ENCODE measurements around the gene DBET. TPM values are rescaled to one million over a fixed set of nuclear protein-coding genes. Genes with fewer than 3 reads are reported as not detected.
"Not testable (repeated sequence)": the region's sequence is repeated elsewhere in the genome, so short reads cannot be mapped to it uniquely, and the experiment has no call there.

Gene DBET
- under 1 TPM in 1 of 10 donors, not detected in 9; 0.06 TPM for polyA plus RNA-seq (ENCODE audit: insufficient read length in 10 of 10)
- long read RNA-seq, donor 1 = 0 reads
- long read RNA-seq, donor 2 = 0 reads
- long read RNA-seq, donor 3 = 0 reads
- long read RNA-seq, donor 4 = 0 reads
- long read RNA-seq, donor 5 = 0 reads
- long read RNA-seq, donor 6 = 0 reads
- long read RNA-seq, donor 7 = 0 reads
- long read RNA-seq, donor 8 = 0 reads
- long read RNA-seq, donor 9 = 0 reads

DNA sequence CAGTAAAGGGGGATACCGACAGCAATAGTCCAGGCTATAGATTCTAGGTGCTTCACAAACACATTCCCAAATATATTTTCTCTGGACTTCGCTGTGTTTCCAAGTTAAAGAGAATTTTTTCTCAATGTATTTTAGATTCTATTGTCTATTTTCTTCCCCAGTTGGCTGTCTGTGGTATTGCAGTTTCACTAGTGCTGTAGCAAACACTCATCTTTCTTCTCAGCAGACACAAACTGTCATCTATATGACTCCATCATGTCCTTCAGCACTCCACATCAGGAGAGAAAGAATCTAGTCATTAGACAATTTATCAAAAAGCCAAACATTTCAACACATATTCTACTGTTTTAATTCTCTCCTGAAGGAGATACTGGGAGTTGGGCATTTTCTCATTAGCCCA is at the start of gene DBET:
Gene DBET, plus strand, starts transcription at position 161 of the 400 bp plus-strand sequence.
- not testable (repeated sequence) for DNase-seq

DNA sequence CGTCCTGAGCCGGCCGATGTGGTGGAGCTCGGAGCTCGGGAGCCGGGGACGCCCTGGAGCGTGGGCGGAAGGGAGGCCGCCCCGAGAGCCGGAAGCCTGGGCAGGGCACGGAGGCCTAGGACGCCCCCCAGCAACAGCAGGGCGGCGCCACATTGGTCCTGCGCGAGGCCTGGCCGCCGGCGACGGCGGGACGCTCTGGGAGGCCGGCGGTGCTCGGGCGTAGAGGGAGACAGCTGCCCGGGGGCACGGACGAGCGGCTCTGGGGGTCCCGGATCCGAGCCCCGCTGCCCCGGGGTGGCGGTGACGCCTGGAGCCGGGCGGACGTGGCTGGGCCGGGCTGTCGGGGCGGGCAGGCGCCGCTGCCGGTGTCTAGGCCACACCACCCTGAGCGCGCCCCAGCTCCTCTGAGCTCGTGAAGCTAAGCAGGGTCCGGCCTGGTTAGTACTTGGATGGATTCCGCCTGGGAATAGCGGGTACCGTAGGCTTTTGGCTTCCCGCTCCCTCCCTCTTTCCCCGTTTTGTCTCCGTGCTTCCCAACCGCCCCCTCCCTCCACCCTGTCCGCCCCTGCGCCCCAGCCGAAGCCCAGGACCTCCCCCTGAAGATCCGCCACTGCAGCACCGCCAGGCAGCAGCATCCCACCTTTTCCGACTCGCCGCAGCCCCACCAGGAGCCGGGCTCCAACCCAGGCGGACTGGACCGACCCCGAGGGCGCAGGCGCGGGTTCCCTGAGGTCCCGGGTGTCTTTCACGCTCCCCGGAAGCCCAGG is 49.3 kb upstream of the DBET start:
- DNase-seq = peak in 1 of 3 donors; percentile 16

DNA sequence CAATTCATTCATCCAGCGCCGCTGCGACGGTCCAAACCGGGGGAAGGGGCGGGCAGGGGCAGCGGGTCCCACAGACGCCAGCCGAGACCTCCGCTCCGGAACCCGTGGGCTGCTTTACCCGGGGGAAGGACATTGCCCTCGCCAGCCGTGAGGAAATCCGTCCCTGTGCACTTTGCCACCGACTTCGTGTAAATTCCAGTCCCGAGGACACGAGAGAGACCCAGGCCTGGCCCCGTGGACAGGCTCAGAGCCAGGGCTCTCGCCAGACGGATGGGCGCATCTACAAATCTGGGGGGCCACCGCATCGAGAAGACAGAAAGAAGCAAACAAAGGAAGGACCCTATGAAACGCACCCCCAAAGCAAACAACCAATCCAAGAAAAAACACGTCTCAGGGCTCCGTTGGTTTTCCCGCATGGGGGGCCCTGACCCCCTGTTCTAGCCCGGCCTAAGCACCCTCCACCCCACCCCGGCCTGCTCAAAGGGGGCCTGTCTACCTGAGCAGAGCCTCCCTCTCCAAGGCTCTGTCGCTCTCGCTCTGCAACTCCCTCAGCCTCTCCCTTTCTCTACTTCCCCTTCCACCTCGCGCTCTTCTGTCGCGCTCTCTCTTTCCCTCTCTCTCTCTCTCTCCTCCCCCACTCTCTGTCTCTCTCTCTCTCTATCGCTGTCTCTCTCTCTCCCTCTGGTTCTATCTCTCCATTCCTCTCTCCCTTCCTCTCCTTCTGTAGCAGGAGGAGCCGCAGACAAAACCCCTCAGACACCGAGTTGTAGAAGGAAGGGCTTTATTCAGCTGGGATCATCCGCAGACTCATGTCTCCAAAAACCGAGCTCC is 48.5 kb upstream of the DBET start:
- peak in 1 of 3 donors; percentile 1 for DNase-seq

DNA sequence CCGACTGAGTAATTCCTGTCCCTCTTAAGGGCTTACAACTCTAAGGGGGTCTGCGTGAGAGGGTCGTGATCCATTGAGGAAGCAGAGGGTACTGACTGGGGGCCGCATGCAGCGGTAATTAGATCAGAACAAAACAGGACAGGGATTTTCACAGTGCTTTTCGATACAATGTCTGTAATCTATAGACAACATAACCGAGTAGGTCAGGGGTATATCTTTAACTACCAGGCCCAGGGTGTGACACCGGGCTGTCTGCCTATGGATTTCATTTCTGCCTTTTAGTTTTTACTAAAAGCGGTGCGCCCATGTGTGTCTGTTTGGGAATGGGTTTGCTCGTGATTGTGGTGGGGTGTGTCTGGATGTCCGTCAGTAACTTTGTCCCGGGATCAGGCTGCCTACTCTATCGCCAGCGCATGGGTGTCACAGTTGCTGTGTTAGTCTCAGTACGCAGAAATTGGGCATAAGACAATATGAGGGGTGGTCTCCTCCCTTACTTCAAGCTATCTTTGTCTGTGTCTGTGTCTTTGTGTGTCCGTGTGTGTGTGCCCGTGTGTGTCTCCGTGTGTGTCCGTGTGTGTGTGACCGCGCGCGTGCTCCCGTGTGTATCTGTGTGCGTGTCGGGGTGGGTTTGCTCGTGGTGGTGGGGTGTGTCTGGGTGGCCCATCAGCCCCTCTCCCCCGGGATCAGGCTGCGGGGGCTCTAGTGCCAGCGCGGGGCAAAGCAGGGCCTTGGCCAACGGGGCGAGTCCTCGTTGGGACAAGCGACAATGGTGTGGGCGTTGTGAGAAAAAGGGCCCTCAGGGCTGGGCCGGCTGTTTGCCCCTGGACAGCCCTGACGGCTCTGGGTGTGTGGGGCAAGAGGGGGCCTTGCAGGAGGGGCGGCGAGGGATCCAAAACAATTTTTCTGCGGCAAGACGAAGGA is 47.7 kb upstream of the DBET start:
- DNase-seq = peak in 1 of 3 donors; percentile 1

DNA sequence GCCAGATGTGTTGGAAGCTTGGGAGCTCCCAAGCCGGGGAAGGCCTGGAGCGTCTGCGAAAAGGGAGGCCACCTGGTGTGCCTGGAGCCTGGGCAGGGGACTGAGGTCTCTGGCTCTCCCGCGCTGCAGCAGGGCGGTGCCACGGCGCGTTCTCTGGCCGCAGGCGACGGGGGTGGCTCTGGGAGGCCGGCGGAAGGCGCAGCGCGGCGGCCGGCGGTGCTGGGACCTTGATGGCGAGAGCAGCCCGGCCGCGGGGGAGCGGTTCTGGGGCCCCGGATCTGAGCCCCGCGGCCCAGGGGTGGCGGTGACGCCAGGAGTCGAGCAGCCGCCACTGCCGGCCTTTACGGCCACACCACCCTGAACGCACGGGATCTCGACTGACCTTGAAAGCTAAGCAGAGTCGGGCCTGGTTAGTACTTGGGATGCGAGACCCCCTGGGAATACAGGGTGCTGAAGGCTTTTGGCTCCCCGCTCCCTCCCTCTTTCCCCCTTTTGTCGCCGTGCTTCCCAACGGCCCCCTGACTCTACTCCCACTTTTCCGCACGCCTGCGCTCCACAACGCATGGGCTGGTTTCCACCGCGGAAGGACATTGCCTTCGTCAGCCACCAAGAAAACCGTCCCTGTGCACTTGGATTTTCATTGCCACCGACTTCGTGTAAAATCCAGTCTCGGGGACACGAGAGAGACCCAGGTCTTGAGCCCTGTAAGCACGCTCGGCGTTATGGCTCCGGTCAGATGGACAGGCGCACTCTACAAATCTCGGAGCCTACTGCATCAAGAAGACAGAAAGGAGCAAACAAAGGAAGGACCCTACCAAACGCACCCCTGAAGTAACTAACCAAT is 46.7 kb upstream of the DBET start:
- peak in 1 of 3 donors; percentile 11 for DNase-seq

DNA sequence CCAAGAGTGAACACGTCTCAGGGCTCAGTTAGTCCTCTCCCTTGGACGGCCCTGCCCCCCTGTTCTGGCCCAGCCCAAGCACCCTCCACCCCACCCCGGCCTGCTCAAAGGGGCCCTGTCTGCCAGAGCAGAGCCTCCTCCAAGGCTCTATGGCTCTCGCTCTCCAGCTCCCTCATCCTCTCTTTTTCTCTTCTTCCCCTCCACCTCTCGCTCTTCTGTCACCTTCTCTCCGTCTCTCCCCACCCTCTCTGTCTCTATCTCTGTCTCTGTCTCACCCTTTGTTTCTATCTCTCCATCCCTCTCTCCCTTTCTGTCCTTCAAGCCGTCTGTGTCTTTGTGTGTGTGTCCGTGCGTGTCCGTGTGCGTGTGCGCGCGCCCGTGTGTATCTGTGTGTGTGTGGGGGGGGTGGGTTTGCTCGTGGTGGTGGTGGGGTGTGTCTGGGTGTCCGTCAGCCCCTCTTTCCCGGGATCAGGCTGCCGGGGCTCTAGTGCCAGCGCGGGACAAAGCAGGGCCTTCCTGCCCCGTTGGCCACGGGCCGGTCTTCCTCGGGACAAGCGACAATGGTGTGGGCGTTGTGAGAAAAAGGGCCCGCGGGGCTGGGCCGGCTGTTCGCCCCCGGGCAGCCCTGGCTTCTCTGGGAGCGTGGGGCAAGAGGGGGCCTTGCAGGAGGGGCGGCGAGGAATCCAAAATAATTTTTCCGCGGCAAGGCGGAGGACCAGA is 45.9 kb upstream of the DBET start:
- DNase-seq = peak in 1 of 3 donors; percentile 1

DNA sequence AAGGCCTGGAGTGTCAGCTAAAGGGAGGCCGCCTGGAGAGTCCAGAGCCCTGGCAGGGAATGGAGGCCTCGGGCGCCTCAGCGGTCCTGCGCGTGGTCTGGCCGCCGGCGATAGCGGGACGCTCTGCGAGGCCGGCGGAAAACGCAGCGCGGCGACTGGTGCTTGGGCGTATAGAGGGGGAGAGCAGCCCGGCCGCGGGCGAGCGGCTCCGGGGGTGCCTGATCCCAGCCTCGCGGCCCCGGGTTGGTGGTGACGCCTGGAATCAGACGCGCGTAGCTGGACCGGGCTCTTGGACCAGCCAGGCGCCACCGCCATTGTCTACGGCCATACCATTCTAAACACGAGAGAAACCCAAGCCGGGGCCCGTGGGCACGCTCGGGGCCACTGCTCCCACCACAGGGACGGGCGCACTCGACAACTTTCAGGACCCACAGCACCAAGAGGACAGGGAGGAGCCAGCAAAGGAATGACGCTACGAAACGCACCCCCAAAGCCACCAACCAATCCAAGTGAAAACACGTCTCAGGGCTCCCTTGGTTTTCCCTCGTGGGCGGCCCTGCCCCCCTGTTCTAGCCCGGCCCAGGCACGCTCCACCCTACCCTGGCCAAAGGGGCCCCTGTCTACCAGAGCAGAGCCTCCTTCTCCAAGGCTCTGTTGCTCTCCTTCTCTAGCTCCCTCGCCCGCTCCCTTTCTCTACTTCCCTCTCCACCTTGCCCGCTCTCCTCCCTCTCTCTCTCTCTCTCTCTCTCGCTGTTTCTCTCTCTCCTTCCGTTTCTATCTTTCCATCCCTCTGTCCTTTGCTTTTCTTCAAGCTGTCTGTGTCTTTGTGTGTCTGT is 45.1 kb upstream of the DBET start:
- DNase-seq = peak in 1 of 3 donors; percentile 2

DNA sequence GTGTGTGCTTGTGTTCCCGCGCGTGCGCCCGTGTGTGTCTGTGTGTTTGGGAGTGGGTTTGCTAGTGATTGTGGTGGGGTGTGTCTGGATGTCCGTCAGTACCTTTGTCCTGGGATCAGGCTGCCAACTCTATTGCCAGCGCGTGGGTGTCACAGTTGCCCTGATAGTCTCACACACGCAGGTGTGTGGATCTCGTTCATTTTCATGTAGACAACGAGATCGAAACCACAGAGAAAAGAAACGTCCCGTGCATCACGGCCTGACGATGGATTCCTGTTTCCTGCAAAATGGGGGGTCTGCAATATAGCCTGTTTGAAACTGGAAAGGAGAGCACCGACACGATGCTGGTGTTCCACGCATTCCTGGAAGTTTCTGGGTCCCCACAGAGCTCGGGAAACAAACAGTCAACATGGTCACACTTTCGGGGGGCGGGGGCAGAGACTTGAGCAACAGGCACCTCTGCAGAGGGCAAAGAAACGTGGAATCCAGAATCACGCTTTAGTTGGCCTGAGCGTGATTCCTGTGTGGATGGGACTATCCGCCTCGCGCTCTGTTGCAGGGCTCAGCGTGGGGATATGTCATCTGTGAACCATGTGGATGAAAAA is 44.3 kb upstream of the DBET start:
- peak in 1 of 3 donors; percentile 2 for DNase-seq

DNA sequence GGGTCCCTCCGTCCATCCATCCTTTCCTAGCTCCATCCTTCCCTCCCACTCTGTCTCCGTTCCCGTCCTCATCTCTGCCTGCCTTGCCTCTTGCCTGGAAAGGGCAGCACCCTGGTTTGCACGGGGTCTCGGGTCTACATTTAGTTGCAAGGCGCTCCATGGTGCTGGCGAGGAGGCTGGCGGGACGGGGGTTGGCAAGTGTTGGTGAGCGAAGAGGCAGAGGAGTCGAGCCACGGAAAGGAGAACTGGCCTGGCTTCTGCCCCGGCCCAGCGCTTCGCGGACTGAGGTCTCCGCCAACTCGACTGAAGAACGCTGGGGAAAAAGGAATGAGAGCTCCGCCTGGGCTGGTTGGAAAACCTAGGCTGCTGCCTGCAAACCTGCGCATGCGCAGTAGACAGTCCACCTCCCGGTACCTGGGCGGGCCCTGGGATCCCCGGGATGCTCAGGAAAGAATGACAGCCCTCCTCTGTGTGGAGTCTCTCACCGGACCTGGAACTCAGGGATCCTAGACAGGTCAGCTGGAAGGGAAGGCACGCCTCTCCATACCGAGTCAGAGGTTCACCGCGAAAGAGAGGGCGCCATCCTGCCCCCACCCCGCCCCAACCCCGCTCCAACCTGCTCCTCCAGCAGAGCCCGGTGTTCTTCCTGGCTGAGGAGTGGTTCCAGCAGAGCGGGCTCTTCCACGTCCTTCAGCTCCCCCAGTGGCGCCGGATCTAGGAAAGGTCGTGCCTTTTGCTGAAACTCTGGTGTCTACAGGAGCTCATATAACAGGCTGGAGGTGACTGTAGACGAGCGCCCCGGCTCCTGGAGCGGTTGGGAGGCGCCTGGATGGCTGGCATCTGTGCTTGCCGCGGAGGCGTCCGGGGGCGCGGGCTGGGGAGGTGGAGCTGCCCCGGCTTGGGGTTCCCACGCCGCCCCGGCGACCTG is 43.2 kb upstream of the DBET start:
- peak in 2 of 3 donors; percentile 40 to 53 for DNase-seq

DNA sequence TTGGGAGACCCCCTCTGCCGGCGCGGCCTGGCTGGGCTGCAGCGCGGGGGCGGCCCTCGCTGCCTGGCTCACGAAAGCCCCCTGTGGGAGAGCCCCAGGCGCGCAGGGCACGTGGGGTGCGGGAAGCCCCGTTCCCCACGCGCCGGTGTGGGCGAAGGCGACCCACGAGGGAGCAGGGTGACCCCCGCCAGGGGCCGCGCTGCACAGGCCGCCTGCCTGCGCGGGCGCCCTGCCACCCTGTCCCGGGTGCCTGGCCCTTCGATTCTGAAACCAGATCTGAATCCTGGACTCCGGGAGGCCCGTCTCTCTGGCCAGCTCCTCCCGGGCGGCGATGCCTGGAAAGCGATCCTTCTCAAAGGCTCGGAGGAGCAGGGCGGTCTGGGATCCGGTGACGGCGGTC is 42.3 kb upstream of the DBET start:
- DNase-seq = not testable (repeated sequence)

DNA sequence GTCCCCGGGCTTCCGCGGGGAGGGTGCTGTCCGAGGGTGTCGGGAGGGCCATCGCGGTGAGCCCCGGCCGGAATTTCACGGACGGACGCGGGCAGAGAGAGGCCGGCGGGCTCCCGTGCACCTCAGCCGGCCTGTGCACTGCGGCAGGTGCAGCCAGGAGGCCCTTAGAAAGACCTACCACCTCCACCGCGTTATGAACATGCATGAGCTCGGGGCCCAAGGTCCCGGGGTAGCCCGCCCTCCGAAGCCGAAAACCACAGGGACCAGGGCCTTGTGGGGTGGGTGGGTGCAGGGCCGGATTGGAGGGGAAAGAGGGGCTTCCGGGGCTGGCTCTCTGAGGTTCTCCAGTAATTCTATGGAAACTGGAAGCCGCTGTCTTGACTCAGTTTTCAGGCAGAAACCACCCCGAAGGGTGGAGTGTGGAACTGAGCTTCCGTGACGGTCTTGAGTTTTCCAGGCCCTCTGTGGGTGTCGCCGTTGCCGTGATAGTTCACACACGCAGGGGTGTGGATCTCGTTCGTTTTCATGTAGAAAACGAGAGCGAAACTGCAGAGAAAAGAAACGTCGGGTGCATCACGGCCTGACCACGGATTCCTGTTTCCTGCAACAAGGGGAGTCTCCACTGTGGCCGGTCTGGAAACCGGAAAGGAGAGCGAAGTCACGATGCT is 41.6 kb upstream of the DBET start:
- peak in 1 of 3 donors; percentile 16 for DNase-seq

DNA sequence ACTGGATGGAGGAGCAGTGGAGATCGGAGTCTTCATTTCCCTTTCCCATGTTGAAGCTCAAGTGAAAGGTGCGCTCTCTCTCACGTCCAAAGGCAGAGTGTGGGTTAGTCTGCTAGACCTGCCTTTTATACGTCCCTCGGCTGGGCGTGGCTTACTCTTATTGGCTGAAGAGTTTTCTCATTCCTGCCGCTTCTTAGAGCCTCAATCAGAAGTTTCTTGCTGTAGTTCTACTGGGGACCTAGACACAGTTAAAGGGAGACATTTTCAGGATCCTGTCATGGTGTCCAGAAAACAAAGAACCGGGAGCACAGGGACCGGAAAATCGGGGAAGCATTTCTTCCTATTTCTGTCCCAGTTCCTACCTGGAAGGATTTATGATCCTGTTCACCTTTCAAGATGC is 37.1 kb upstream of the DBET start, which contains the start of gene FRG2:
Gene FRG2, minus strand, starts transcription at position 101 of the 400 bp plus-strand sequence. Its CDS starts 52 bp downstream, at position 49.
- DNase-seq = not testable (repeated sequence)

DNA sequence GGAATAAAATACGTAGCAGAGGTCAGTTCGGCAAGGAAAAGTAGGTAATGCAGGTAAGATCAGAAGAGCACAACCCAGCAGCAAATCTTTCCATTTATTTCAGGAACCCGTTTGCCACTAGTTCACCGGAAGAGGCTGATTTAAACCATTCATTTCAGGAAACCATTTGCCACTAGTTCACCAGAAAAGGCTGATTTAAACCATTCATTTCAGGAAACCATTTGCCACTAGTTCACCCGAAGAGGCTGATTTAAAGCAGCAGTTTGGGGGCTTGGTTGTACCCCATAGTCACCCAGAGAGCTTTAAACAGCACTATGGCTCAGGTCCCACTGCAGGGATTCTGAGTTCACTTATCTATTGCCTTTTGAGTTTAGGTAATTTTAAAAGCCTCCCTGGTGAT is 33.0 kb upstream of the DBET start:
- DNase-seq = not testable (repeated sequence)

DNA sequence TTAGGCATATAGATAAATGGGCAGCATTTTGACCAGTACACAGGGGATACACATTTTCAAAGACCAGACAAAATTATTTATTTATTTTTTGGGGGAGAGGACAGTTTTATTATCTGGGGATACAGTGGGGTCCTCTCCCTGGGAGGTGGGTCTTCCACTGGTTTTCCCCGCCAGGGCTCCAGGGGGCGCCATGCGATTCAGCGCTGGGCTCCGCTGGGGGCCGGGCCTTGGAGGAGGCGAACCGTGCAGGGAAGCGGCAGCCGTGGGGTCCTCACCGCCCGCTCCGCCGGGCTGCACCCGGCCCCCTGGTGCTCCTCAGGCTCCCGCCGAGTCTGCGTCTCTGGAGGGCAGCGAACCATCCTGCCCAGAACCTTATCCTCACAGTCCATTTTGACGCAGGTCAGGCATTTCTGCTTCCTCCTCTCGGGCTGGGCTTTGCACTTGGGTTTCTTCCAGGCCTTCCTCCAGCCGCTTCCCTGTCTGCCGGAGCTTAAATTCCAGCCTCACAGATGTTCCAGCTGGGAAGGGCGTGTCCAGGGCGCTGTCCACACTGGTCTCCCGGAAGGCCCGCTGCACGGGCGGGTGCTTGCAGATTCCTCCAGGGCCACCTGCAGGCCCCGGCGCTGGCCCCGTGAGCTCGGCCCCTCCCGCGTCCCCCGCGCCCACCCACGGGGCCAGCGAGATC is 26.5 kb upstream of the DBET start:
- DNase-seq = not testable (repeated sequence)

DNA sequence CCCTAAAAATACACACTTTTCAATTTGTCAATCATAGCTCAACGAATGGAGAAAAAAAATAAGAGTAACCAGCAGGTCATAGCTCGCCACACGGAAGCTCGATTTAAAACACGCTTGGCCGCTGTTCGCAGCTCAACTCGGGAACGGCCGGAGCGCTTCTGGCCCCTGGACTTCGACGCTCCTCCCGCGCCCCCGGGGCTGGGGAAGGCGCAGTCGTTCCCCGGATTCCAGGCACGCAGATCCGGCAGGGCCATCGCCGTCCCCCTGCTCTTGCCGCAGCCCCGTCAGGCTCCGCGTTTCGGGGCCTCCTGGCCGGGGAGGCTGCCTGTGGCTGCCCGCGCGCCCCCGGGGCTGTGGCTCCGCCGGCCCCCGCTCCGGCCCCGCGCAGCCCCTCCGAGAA is 23.4 kb upstream of the DBET start:
- not testable (repeated sequence) for DNase-seq

DNA sequence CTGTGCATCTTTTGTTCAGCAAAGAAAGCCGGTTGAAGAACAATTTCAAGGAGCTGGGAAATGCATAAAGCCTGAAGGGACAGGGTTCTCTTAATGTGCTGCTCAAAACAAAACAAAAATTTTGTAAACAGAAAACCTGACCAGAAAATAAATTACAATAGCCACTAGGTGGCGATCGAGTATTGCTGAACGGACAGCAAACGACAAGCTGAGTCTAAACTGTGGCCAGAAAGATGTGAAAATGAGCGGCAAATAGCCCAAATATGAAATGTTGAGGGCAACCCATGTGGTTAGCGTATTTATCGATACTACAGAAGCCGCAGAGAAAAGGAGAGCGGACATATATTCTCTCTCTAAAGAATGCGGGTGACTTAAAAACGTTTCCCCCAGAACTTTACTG is 16.7 kb upstream of the DBET start:
- DNase-seq = not testable (repeated sequence)
